NAMALWA (cell line): Measurements from ENCODE around the gene ADAMTS3.

ENCODE experiments used
- DNase-seq: peaks from one replicate; pipeline ENCODE4 v3.0.0-alpha.2; 2015; ENCODE audit warnings: low spot score

Gene ADAMTS3

DNA sequence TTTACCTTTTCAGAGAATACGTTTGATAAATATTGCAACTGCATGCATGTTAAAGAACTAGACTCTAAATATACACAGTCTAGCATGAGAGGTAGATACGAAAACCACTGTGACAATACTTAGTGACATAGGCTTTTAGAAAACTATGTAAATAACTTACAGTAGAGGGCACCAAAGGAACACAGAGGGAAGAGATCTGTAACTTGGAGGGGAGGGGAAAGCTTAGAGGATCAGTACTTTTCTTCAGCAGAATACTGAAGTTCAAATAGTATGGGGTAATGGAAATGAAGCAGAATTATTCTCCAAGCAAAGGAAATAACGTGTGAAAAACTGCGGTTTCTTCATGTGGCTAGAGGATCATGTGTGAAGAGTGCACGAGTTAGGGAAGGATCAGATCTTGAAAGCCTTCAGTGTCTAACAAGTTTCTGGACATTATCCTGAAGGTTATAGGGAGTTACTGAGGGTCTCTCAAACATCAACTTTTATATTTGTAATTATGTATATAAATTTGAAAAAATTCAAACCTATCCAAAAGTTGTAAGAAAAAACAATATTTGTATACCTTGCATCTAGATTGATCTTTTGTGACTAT is 273.0 kb downstream of the ADAMTS3 start:
- peak; percentile 58 for DNase-seq

- no peak for DNase-seq
These were observed 278.3 kb downstream of the ADAMTS3 start for GRCh38 chr4:72290737-72291136.

DNA sequence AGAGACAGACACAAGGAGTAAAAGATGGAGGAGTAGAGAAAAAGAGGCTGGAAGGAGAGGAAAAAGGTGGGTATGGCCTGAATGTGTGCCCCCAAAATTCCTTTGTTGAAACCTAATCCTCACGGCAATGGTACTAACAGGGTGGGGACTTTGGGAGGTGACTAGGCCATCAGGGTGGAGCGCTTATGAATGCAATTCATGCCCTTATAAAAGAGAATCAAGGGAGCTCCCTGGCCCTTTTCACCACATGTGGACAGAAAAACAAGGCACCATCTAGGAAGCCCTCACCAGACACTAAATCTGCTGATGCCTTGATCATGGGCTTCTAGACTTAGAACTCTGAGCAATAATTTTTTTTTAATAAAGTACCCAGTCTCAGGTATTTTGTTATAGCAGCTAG is 282.1 kb downstream of the ADAMTS3 start:
- no peak for DNase-seq

DNA sequence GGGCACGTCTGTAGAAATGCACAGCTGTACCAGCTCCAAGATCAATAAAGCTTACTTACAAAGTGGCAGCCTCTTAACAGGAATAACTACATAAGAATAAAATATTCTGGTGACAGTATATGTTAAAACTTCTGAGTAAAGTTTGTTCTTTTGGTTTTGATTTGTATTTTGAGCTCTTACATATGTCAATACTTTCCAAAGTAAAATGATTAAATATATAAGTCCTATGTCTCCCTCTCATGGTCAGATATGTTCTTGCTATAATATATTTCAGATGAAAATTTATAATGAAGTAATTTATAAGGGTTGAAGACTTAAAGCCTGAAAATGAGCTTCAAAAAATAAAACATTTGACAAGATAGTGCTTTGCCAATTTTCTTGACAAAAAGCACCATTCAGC is 282.8 kb downstream of the ADAMTS3 start:
- DNase-seq = peak; percentile 19

- peak; percentile 7 for DNase-seq
These were observed 285.7 kb downstream of the ADAMTS3 start for GRCh38 chr4:72283357-72283756.

GRCh38 chr4:72280252-72280651 is 288.8 kb downstream of the ADAMTS3 start:
- no peak for DNase-seq

DNA sequence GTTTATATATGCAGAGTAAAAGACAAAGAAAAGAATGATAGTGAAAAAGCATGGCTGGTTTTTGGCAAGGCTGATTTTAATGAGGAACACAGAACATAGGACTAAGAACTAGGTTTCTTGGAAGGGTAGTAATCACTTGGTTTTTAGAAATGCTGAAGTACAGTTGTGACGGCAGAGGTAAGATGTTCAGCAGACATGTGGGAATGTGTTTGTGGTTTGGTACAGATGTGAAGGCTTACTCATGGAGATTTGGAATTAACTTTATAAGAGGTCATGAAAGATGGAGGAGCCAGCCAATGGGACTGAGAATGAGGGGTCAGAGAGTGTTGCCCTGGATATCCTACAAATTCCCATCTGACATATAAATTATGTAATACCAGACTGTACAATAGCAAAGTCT is 293.6 kb downstream of the ADAMTS3 start:
- no peak for DNase-seq

GRCh38 chr4:72274251-72274650 is 294.8 kb downstream of the ADAMTS3 start:
- DNase-seq = no peak

DNA sequence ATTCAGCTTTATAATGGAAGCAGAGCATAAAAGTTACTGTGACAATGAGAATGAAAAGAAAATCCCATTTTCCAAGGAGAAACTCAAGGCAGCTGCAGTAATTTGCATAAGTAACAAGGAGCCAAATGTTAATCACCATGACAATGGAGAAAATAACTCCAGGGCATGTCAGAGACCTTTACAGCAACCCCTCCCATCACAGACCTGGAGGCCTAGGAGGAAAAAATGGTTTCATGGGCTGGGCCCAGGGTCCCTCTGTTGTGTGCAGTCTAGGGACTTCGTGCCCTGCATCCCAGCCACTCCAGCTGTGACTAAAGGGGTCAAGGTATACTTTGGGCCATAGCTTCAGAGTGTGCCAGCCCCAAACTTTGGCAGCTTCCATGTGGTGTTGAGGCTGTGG is 313.8 kb downstream of the ADAMTS3 start:
- DNase-seq = no peak

GRCh38 chr4:72243641-72244040 is 325.4 kb downstream of the ADAMTS3 start:
- DNase-seq = no peak

GRCh38 chr4:72239487-72240116 is 329.4 kb downstream of the ADAMTS3 start:
- DNase-seq = no peak
